Prostate gland (tissue), 2 donors: Measurements from ENCODE around the gene UNC5B. TPM values are rescaled to one million over a fixed set of nuclear protein-coding genes. Genes with fewer than 3 reads are reported as not detected.

ENCODE experiments used
- DNase-seq: peaks from one replicate; pipeline ENCODE4 v3.0.0-alpha.2; 2019; ENCODE audit warnings: low spot score
- H3K27ac ChIP-seq, 2 donors: fragments of 200-600 bp; sonication (generic); 2 replicates each; pipeline ENCODE4 v1.5.1; 2017 to 2019
- H3K27me3 ChIP-seq: fragments of 200-600 bp; sonication (generic); replicated peaks from 2 replicates; pipeline ENCODE4 v1.5.1; 2019; ENCODE audit not compliant: insufficient read depth
- H3K36me3 ChIP-seq, 2 donors: fragments of 200-600 bp; sonication (generic); 1 replicate in 1 of 2; 2 replicates in 1 of 2; pipeline versions ENCODE4 v1.5.1 to v1.8.1; 2017 to 2019
- H3K4me1 ChIP-seq: fragments of 200-600 bp; sonication (generic); replicated peaks from 2 replicates; pipeline ENCODE4 v1.5.1; 2019
- H3K4me3 ChIP-seq, 2 donors: fragments of 200-600 bp; sonication (generic); 2 replicates each; pipeline ENCODE4 v1.5.1; 2017 to 2019
- H3K9me3 ChIP-seq: fragments of 200-600 bp; sonication (generic); 2 replicates; pipeline ENCODE4 v1.5.1; 2017
- CTCF ChIP-seq, 4 experiments: fragments of 200-600 bp in 2 of 4; fragments of 450-650 bp in 2 of 4; sonication (generic) in 2 of 4; IDR thresholded peaks; 1 replicate in 3 of 4; 2 replicates in 1 of 4; pipeline ENCODE4 v1.5.1; 2016 to 2019; ENCODE audit warnings: antibody characterized with exemption in 4 of 4, mild to moderate bottlenecking in 2 of 4, moderate library complexity in 2 of 4
- POLR2A ChIP-seq: fragments of 450-650 bp; IDR thresholded peaks from one replicate; pipeline ENCODE4 v1.6.1; 2016; ENCODE audit warnings: antibody characterized with exemption, mild to moderate bottlenecking
- POLR2AphosphoS5 ChIP-seq: sonication (generic); formaldehyde crosslinking; IDR thresholded peaks from one replicate; pipeline ENCODE4 v1.6.1; 2017; ENCODE audit warnings: antibody characterized with exemption
- WGBS: methylation state at CpG from one replicate; pipeline ENCODE4 v1.1.5; 2018; 5-methylcytosine and 5-hydroxymethylcytosine counted together
- intact Hi-C: fragments of 100-400 bp; cut with DNase I; formaldehyde crosslinking; loops from one replicate; pipeline ENCODE4 v1.14.2; 2022
- total RNA-seq, 2 donors: library from RNA; depleted of rRNA; stranded (reverse); fragments of >200 nt; gene quantifications; one replicate each; pipeline ENCODE4 v1.1.0, GENCODE V29; 2016

Gene UNC5B
- total RNA-seq, 2 donors from 2014 or later, result 12.8 to 58.4 TPM

GRCh38 chr10:71330789-71331404, 118.5 kb downstream of the UNC5B start:
- intact Hi-C loops, result no loop called here
- Histone ChIP-seq H3K4me3 (no peak overlapping the region), H3K9me3 (no peaks in the 10 kb centered on the region), H3K4me1 (no peaks in the 10 kb centered on the region), H3K27me3 (no peaks in the 10 kb centered on the region), H3K27ac (no peak overlapping the region), H3K36me3 (no peaks in the 10 kb centered on the region)
- 88% methylated on average over 4 of the region's 4 CpGs for WGBS
- no peak for TF ChIP-seq POLR2A
- TF ChIP-seq CTCF (IDR thresholded peaks at IDR 0.05), result no peak
- no peak for TF ChIP-seq POLR2AphosphoS5
- DNase-seq, result no peak

GRCh38 chr10:71331736-71332135, 119.4 kb downstream of the UNC5B start:
- peak; percentile 39 for TF ChIP-seq POLR2AphosphoS5
- TF ChIP-seq POLR2A, result no peak
- Histone ChIP-seq H3K9me3 (no peaks in the 10 kb centered on the region), H3K4me3 (no peak overlapping the region), H3K27me3 (no peaks in the 10 kb centered on the region), H3K27ac (no peak overlapping the region), H3K4me1 (no peaks in the 10 kb centered on the region), H3K36me3 (no peaks in the 10 kb centered on the region)
- DNase-seq, result peak; percentile 55
- intact Hi-C loops, result no loop called here
- WGBS, result 34% methylated on average over 4 of the region's 4 CpGs

- DNase-seq, result no peak
- no peak for TF ChIP-seq POLR2AphosphoS5
- no peak for TF ChIP-seq POLR2A
- no peak for TF ChIP-seq CTCF (IDR thresholded peaks at IDR 0.05)
- Histone ChIP-seq H3K36me3 (no peaks in the 10 kb centered on the region), H3K27ac (no peak overlapping the region), H3K4me3 (no peak overlapping the region), H3K27me3 (no peaks in the 10 kb centered on the region), H3K4me1 (no peaks in the 10 kb centered on the region), H3K9me3 (no peaks in the 10 kb centered on the region)
- intact Hi-C loops, result no loop called here
- 83% methylated on average over 5 of the region's 5 CpGs for WGBS
Observed at GRCh38 chr10:71332466-71332865, 120.1 kb downstream of the UNC5B start.

- Histone ChIP-seq H3K4me1 (no peaks in the 10 kb centered on the region), H3K27ac (no peak overlapping the region), H3K9me3 (no peaks in the 10 kb centered on the region), H3K4me3 (no peak overlapping the region), H3K27me3 (no peaks in the 10 kb centered on the region), H3K36me3 (no peaks in the 10 kb centered on the region)
- intact Hi-C loops, result no loop called here
- TF ChIP-seq POLR2AphosphoS5, result no peak
- no peak for TF ChIP-seq POLR2A
- no peak for TF ChIP-seq CTCF (IDR thresholded peaks at IDR 0.05)
- DNase-seq, result no peak
- WGBS, result 72% methylated on average over 9 of the region's 9 CpGs
Observed at GRCh38 chr10:71333129-71333887, 120.9 kb downstream of the UNC5B start.

GRCh38 chr10:71334221-71334791, 121.9 kb downstream of the UNC5B start:
- H3K4me3 ChIP-seq, result no peak overlapping the region
- H3K4me1 ChIP-seq, result no peaks in the 10 kb centered on the region
- H3K9me3 ChIP-seq, result no peaks in the 10 kb centered on the region
- intact Hi-C loops, result no loop called here
- WGBS, result 69% methylated on average over 12 of the region's 12 CpGs
- DNase-seq, result no peak
- no peak overlapping the region for H3K27ac ChIP-seq
- no peaks in the 10 kb centered on the region for H3K36me3 ChIP-seq
- H3K27me3 ChIP-seq, result no peaks in the 10 kb centered on the region
- TF ChIP-seq CTCF (IDR thresholded peaks at IDR 0.05) (no peak), POLR2A (no peak), POLR2AphosphoS5 (no peak)
